ES-I3 (cell line): ENCODE data around the gene MEIS2.
A peak's percentile ranks its signal among the peaks of the same experiment; 100 is the strongest.

ENCODE experiments used
- H3K36me3 ChIP-seq: 2 replicates; pipeline ENCODE4 v1.6.1; 2013; ENCODE audit warnings: mild to moderate bottlenecking, low read length, control low read depth, moderate library complexity; ENCODE audit not compliant: insufficient read depth
- H3K4me1 ChIP-seq: 2 replicates; pipeline ENCODE4 v1.6.1; 2013; ENCODE audit warnings: mild to moderate bottlenecking, control low read depth, low read length; ENCODE audit not compliant: insufficient read depth
- H3K9ac ChIP-seq: 2 replicates; pipeline ENCODE4 v1.6.1; 2013; ENCODE audit warnings: low read depth, mild to moderate bottlenecking, low read length, moderate library complexity
- H3K9me3 ChIP-seq: 2 replicates; pipeline ENCODE4 v1.6.1; 2013; ENCODE audit warnings: mild to moderate bottlenecking, low read length, moderate library complexity; ENCODE audit not compliant: control insufficient read depth, insufficient read depth

MEIS2 gene

GRCh38 chr15:37131621-37132020 is 31.3 kb upstream of the MEIS2 start:
- no peaks in the 10 kb centered on the region for H3K9me3 ChIP-seq
- H3K9ac ChIP-seq = no peak overlapping the region
- no peaks in the 10 kb centered on the region for H3K4me1 ChIP-seq
- H3K36me3 ChIP-seq = no peaks in the 10 kb centered on the region

GRCh38 chr15:37130356-37130755 is 30.0 kb upstream of the MEIS2 start:
- H3K9ac ChIP-seq = no peak overlapping the region
- H3K9me3 ChIP-seq = no peaks in the 10 kb centered on the region

GRCh38 chr15:37125143-37125542 is 24.8 kb upstream of the MEIS2 start:
- Histone ChIP-seq H3K36me3 (no peaks in the 10 kb centered on the region), H3K9ac (no peak overlapping the region), H3K9me3 (no peaks in the 10 kb centered on the region), H3K4me1 (peaks cover 9% of the 10 kb centered on the region; the same call in 1 of the 2 replicates)

More at GRCh38 chr15:37130356-37130755, 30.0 kb upstream of the MEIS2 start:
- H3K4me1 ChIP-seq = no peaks in the 10 kb centered on the region
- no peaks in the 10 kb centered on the region for H3K36me3 ChIP-seq

GRCh38 chr15:37124331-37124730 is 24.0 kb upstream of the MEIS2 start:
- Histone ChIP-seq H3K9me3 (no peaks in the 10 kb centered on the region), H3K4me1 (peaks cover 9% of the 10 kb centered on the region; the same call in 1 of the 2 replicates), H3K9ac (no peak overlapping the region), H3K36me3 (no peaks in the 10 kb centered on the region)

- Histone ChIP-seq H3K36me3 (no peaks in the 10 kb centered on the region), H3K9ac (no peak overlapping the region), H3K9me3 (no peaks in the 10 kb centered on the region), H3K4me1 (peaks cover 9% of the 10 kb centered on the region; the same call in 1 of the 2 replicates)
Observed at GRCh38 chr15:37122703-37123102, 22.4 kb upstream of the MEIS2 start.

GRCh38 chr15:37121492-37121891 is 21.1 kb upstream of the MEIS2 start:
- Histone ChIP-seq H3K9ac (no peak overlapping the region), H3K36me3 (no peaks in the 10 kb centered on the region), H3K9me3 (no peaks in the 10 kb centered on the region), H3K4me1 (peaks cover 9% of the 10 kb centered on the region; the same call in 1 of the 2 replicates)

GRCh38 chr15:37117030-37117429 is 16.7 kb upstream of the MEIS2 start:
- peaks cover 14% of the 10 kb centered on the region for H3K4me1 ChIP-seq
- H3K36me3 ChIP-seq = no peaks in the 10 kb centered on the region
- H3K9me3 ChIP-seq = no peaks in the 10 kb centered on the region
- no peak overlapping the region for H3K9ac ChIP-seq

GRCh38 chr15:37115538-37115937 is 15.2 kb upstream of the MEIS2 start:
- Histone ChIP-seq H3K9ac (no peak overlapping the region), H3K9me3 (no peaks in the 10 kb centered on the region), H3K4me1 (peaks cover 14% of the 10 kb centered on the region), H3K36me3 (no peaks in the 10 kb centered on the region)

GRCh38 chr15:37112971-37113670 is 12.8 kb upstream of the MEIS2 start:
- H3K9ac ChIP-seq = no peak overlapping the region
- H3K9me3 ChIP-seq = no peaks in the 10 kb centered on the region
- peaks cover 18% of the 10 kb centered on the region for H3K4me1 ChIP-seq
- H3K36me3 ChIP-seq = no peaks in the 10 kb centered on the region

GRCh38 chr15:37112171-37112570 is 11.8 kb upstream of the MEIS2 start:
- Histone ChIP-seq H3K9ac (no peak overlapping the region), H3K36me3 (no peaks in the 10 kb centered on the region), H3K9me3 (no peaks in the 10 kb centered on the region), H3K4me1 (peaks cover 18% of the 10 kb centered on the region)

GRCh38 chr15:37111427-37111717 is 11.0 kb upstream of the MEIS2 start:
- Histone ChIP-seq H3K9ac (peak overlapping the region; percentile 49; the same call in 1 of the 2 replicates), H3K4me1 (peaks cover 18% of the 10 kb centered on the region), H3K9me3 (no peaks in the 10 kb centered on the region), H3K36me3 (no peaks in the 10 kb centered on the region)

GRCh38 chr15:37109872-37110572 is 9.7 kb upstream of the MEIS2 start:
- Histone ChIP-seq H3K4me1 (peaks cover 18% of the 10 kb centered on the region), H3K9ac (peak overlapping the region; percentile 49; the same call in 1 of the 2 replicates)

GRCh38 chr15:37109168-37109871 is 9.0 kb upstream of the MEIS2 start:
- peaks cover 19% of the 10 kb centered on the region for H3K4me1 ChIP-seq
- no peaks in the 10 kb centered on the region for H3K9me3 ChIP-seq
- H3K9ac ChIP-seq = no peak overlapping the region; the same call in 1 of the 2 replicates
- H3K36me3 ChIP-seq = no peaks in the 10 kb centered on the region

More at GRCh38 chr15:37109872-37110572, 9.7 kb upstream of the MEIS2 start:
- Histone ChIP-seq H3K9me3 (no peaks in the 10 kb centered on the region), H3K36me3 (no peaks in the 10 kb centered on the region)

- no peak overlapping the region for H3K9ac ChIP-seq
- no peaks in the 10 kb centered on the region for H3K9me3 ChIP-seq
- H3K36me3 ChIP-seq = no peaks in the 10 kb centered on the region
- H3K4me1 ChIP-seq = peaks cover 20% of the 10 kb centered on the region
Observed at GRCh38 chr15:37108381-37109167, 8.2 kb upstream of the MEIS2 start.
